Adrenal gland (tissue), 12 donors: ENCODE data around the gene KIF1C. TPM values are rescaled to one million over a fixed set of nuclear protein-coding genes. Genes with fewer than 3 reads are reported as not detected.

Experiments used
- DNase-seq, 7 donors: peaks; one replicate each; pipeline ENCODE4 v3.0.0-alpha.2; 2019 to 2020
- H3K27ac ChIP-seq, 5 donors: fragments of 200-600 bp; sonication (generic) in 4 of 5; 1 replicate in 3 of 5; 2 replicates in 2 of 5; pipeline versions ENCODE4 v1.5.1 to v1.8.0; 2016 to 2020; ENCODE audit warnings: mild to moderate bottlenecking in 1 of 5
- H3K27me3 ChIP-seq: fragments of 200-600 bp; 2 replicates; pipeline ENCODE4 v1.8.0; 2021
- H3K36me3 ChIP-seq, 2 donors: fragments of 200-600 bp; replicated peaks in 1 of 2; 1 replicate in 1 of 2; 2 replicates in 1 of 2; pipeline versions ENCODE4 v1.5.1 to v1.8.0; 2018 to 2022
- H3K4me1 ChIP-seq, 2 donors: fragments of 200-600 bp; replicated peaks in 1 of 2; 1 replicate in 1 of 2; 2 replicates in 1 of 2; pipeline versions ENCODE4 v1.5.1 to v1.8.0; 2018 to 2021
- H3K4me3 ChIP-seq, 4 donors: fragments of 200-600 bp; sonication (generic) in 3 of 4; one replicate each; pipeline ENCODE4 v1.5.1; 2016 to 2018
- H3K9me3 ChIP-seq, 3 donors: fragments of 200-600 bp; sonication (generic) in 1 of 3; replicated peaks in 1 of 3; 1 replicate in 2 of 3; 2 replicates in 1 of 3; pipeline versions ENCODE4 v1.5.1 to v1.8.0; 2016 to 2021
- POLR2A ChIP-seq, 2 donors: fragments of 450-650 bp; IDR thresholded peaks; one replicate each; pipeline ENCODE4 v1.6.1; 2017; ENCODE audit warnings: antibody characterized with exemption in 2 of 2, mild to moderate bottlenecking in 2 of 2, moderate library complexity in 1 of 2
- WGBS, 4 donors: extraction: QIAGEN DNeasy Blood & Tissue Kit in 2 of 4; methylation state at CpG; one replicate each; pipeline versions ENCODE4 v1.1.5 to v1.1.7; 2013 to 2017; 5-methylcytosine and 5-hydroxymethylcytosine counted together
- intact Hi-C, 2 donors: fragments of 100-400 bp; cut with DNase I; formaldehyde crosslinking; loops; one replicate each; pipeline versions ENCODE4 v1.14.1 to v1.15.0; 2022 to 2023
- polyA plus RNA-seq, 3 donors: library from polyadenylated mRNA; stranded (reverse); fragments of 200-250 nt in 2 of 3; fragments of 350-450 nt in 1 of 3; fragmentation: Illumina TruSeq in 1 of 3; extraction: RNeasy Lipid Tissue Mini Kit (QIAGEN cat#74804) in 1 of 3; gene quantifications; one replicate each; pipeline ENCODE4 v1.2.3, GENCODE V29; 2013 to 2014
- total RNA-seq, 9 donors: library from RNA; depleted of rRNA in 4 of 9; stranded (reverse); fragments of >200 nt in 4 of 9; fragments of 120-200 nt in 1 of 9; fragmentation: NEBNext Ultra II Directional in 1 of 9; extraction: Animal tissue kit (Norgen Biotek cat#: 25700) in 1 of 9; gene quantifications; one replicate each; pipeline versions ENCODE4 v1.1.0 to v1.2.4, GENCODE V29; 2013 to 2023
- TF ChIP-seq, protein P1 (sequence below), 6 experiments: fragments of 450-650 bp in 4 of 6; fragments of 200-600 bp in 2 of 6; sonication (generic) in 1 of 6; IDR thresholded peaks; 1 replicate in 5 of 6; 2 replicates in 1 of 6; pipeline versions ENCODE4 v1.5.1 to v1.8.0; 2016 to 2021; ENCODE audit warnings: antibody characterized with exemption in 6 of 6, mild to moderate bottlenecking in 2 of 6, moderate library complexity in 1 of 6
- donor health status: healthy with polysubstance abuse.
- donor health status: Bipolar disorder and iron deficiency.
- donor health status: DM: yes; HTN: yes; CAD: no.
- donor health status: DM: no; HTN: no; CAD: no.
- donor health status: DM: no; HTN: no; CAD: no.
- donor health status: DM: yes; HTN: yes; CAD: no.

Gene KIF1C
- total and polyA plus RNA-seq, 12 donors: 16.2 to 91.0 (median 55.4) TPM

DNA sequence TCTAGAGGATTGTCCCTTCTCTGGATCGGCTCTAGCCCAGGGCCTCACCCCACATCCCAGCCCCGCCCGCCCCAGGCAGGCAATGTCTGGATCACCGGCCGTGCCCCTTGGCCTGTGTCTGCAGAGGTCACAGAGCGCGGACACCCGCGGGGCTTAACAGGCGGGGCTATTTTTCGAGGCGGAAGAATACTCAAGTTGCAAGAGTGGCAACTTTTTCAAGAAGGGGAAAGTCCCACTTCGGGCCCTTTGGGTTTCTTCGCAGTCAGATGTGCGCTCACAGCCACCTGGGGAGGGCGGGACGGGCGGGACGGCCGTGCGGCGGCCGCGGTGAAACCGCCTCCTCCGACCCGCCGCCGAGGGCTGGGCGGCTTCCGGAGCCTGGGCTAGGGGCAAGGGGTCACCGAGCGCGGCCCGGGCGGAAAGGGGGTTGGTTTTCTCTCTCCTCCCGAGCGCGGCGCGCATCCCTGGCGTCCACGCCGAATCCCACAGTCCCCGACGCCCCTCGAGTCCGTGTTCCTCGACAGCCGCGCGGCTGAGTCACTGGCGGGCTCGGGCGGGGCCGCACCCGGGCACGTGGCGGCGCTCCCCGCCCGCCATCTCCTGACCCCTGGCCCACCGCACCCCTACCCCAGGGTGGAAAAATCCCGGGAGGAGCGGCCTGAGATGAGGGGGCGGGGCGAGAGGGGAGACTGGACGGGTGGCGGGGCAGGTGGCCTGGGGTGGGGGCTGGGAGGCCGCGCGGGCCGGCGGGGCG, 48.3 kb upstream of the KIF1C start:
- peaks cover 30 to 38% of the 10 kb centered on the region in 2 donors for H3K4me1 ChIP-seq
- peak overlapping the region; percentile 83 to 99 (median 96) for H3K27ac ChIP-seq
- intact Hi-C loops: no loop called here
- no peaks in the 10 kb centered on the region for H3K27me3 ChIP-seq
- peaks cover 0 to 23% of the 10 kb centered on the region in 2 donors for H3K36me3 ChIP-seq
- DNase-seq: peak; percentile 76 to 84 (median 82)
- WGBS, 4 donors: 0 to 2% (median 1%) methylated on average over 3 to 75 of the region's 75 CpGs
- TF ChIP-seq POLR2A (IDR thresholded peaks at IDR 0.05): peak in 1 of 2 donors; percentile 37
- TF ChIP-seq, protein P1, sequence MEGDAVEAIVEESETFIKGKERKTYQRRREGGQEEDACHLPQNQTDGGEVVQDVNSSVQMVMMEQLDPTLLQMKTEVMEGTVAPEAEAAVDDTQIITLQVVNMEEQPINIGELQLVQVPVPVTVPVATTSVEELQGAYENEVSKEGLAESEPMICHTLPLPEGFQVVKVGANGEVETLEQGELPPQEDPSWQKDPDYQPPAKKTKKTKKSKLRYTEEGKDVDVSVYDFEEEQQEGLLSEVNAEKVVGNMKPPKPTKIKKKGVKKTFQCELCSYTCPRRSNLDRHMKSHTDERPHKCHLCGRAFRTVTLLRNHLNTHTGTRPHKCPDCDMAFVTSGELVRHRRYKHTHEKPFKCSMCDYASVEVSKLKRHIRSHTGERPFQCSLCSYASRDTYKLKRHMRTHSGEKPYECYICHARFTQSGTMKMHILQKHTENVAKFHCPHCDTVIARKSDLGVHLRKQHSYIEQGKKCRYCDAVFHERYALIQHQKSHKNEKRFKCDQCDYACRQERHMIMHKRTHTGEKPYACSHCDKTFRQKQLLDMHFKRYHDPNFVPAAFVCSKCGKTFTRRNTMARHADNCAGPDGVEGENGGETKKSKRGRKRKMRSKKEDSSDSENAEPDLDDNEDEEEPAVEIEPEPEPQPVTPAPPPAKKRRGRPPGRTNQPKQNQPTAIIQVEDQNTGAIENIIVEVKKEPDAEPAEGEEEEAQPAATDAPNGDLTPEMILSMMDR (IDR thresholded peaks at IDR 0.05): no peak
- H3K4me3 ChIP-seq: peak overlapping the region in 2 of 4 donors; percentile 85 to 98
- H3K9me3 ChIP-seq: no peaks in the 10 kb centered on the region

DNA sequence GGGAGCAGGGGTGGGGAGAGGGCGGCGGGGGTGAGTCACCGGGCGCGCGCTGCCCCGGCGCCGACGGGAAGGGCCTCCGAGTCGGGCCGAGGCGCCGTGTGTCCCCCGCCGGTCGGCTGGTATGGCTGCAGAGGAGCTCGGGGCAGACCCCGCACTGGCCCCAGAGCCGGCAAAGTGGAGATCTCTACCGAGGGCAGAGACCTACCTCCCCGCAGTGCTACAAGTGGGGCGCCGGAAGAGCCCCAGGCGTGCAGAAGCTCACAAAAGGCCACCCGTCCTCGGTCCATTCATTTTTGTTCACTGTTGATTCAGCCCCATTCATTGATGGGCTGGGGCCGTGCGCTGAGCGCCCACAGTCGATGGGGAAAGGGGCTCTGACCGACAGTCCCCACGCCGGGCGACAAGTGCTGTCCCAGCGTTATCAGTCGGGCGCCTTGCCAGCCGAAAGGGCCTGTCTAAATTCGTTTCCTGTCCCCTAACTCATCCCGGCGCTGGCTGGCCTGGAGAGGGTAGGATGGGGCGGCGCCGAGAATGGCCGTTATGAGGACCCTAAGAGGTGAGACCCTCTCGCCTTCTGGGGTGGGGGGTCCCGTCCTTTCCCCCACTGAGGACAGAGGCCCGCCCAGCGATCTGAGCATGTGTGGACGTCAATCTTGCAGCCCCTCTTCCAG, 47.5 kb upstream of the KIF1C start:
- Histone ChIP-seq H3K36me3 (peaks cover 0 to 16% of the 10 kb centered on the region in 2 donors), H3K27ac (peak overlapping the region in 4 of 5 donors; percentile 92 to 99 (median 98)), H3K27me3 (no peaks in the 10 kb centered on the region), H3K9me3 (no peaks in the 10 kb centered on the region), H3K4me1 (peaks cover 24 to 31% of the 10 kb centered on the region in 2 donors), H3K4me3 (peak overlapping the region in 2 of 4 donors; percentile 85 to 98)
- intact Hi-C loops: no loop called here
- TF ChIP-seq, protein P1 (IDR thresholded peaks at IDR 0.05): no peak
- TF ChIP-seq POLR2A (IDR thresholded peaks at IDR 0.05): peak; percentile 22 to 39
- WGBS, 4 donors: 0 to 12% (median 6%) methylated on average over 9 to 52 of the region's 52 CpGs
- peak; percentile 59 to 87 (median 81) for DNase-seq

DNA sequence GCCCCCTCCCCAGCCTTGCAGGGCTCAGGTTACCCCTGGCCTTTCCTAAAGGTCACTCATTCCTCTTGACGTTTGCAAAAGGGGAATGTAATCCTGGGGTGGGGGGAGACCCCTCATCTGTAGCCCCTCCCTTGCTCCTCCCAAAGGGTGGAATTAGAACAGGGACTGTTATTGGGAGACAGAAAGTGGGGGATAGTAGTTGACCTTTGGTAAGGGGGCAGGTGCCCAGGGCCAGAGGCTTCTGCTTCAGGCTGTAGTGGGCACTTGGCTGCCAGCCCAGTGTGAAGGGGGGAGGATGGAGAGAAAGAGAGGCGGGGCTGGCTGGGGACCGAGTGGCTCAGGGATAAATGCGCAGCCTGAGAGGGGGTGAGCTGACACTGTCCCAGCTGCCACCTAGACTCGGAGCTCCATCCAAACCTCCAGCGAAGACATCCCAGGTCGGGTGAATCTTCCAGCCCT, 47.0 kb upstream of the KIF1C start, which contains the start of gene ENO3:
ENO3 (plus strand) TSS at position 374 of the 459 bp plus-strand sequence. CDS start 711 bp downstream, outside the sequence.
- no peak for TF ChIP-seq POLR2A (IDR thresholded peaks at IDR 0.05)
- 42 to 53% (median 48%) methylated on average over 7 of the region's 7 CpGs for WGBS, 4 donors
- H3K4me1 ChIP-seq: peaks cover 18 to 25% of the 10 kb centered on the region in 2 donors

DNA sequence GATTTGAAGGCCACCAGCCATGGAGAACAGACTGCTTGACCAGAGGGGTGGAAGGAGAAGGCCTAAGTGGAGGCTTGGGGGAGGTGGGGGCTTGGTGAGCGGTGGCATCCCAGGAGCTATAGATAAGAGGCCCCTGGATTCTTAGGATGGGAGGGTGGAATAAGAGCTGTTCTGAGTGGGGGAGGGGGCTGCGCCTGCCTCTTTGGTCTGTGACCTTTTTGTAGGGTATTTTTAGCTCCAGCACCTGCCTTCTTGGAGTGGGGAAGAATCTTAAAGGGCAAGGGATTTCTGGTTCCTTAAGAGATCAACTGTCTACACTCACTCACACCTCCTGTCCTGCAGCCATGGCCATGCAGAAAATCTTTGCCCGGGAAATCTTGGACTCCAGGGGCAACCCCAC, 46.3 kb upstream of the KIF1C start:
- intact Hi-C loops: no loop called here
- 76 to 87% (median 77%) methylated on average over 3 of the region's 3 CpGs for WGBS, 4 donors
- Histone ChIP-seq H3K27me3 (no peaks in the 10 kb centered on the region), H3K4me3 (no peak overlapping the region), H3K36me3 (peaks cover 0 to 3% of the 10 kb centered on the region in 2 donors), H3K4me1 (peaks cover 13 to 18% of the 10 kb centered on the region in 2 donors), H3K27ac (no peak overlapping the region), H3K9me3 (no peaks in the 10 kb centered on the region)
- TF ChIP-seq, protein P1 (IDR thresholded peaks at IDR 0.05): no peak
- TF ChIP-seq POLR2A (IDR thresholded peaks at IDR 0.05): no peak
- DNase-seq: no peak

More for the DNA sequence above, 47.0 kb upstream of the KIF1C start, which contains the start of gene ENO3:
- peaks cover 0 to 10% of the 10 kb centered on the region in 2 donors for H3K36me3 ChIP-seq
- intact Hi-C loops: no loop called here
- H3K9me3 ChIP-seq: no peaks in the 10 kb centered on the region
- H3K27ac ChIP-seq: peak within 1 kb of the TSS in 4 of 5 donors; percentile 92 to 99 (median 98)
- H3K27me3 ChIP-seq: no peaks in the 10 kb centered on the region
- H3K4me3 ChIP-seq: peak within 1 kb of the TSS in 2 of 4 donors; percentile 85 to 98
- peak in 1 of 7 donors; percentile 42 for DNase-seq
